Effector memory CD4-positive, alpha-beta T cell (primary cell): ENCODE data around the gene MBD1.
"Not testable (repeated sequence)": the region's sequence is repeated elsewhere in the genome, so short reads cannot be mapped to it uniquely, and the experiment has no call there.

Experiments used
- DNase-seq, 3 donors: peaks; one replicate each; pipeline ENCODE4 v3.0.0-alpha.2; 2020
- H3K27ac ChIP-seq: 2 replicates; pipeline ENCODE4 v1.7.0; 2013; ENCODE audit warnings: mild to moderate bottlenecking, low read length, moderate library complexity; ENCODE audit not compliant: insufficient read depth, poor library complexity, severe bottlenecking
- H3K27me3 ChIP-seq: replicated peaks from 2 replicates; pipeline ENCODE4 v1.7.0; 2013; ENCODE audit warnings: mild to moderate bottlenecking, low read length; ENCODE audit not compliant: insufficient read depth, control insufficient read depth, poor library complexity, severe bottlenecking
- H3K36me3 ChIP-seq: 2 replicates; pipeline ENCODE4 v1.7.0; 2013; ENCODE audit warnings: mild to moderate bottlenecking, low read length, moderate library complexity; ENCODE audit not compliant: control insufficient read depth, insufficient read depth
- H3K4me1 ChIP-seq: 2 replicates; pipeline ENCODE4 v1.7.0; 2013; ENCODE audit warnings: low read length, mild to moderate bottlenecking; ENCODE audit not compliant: control insufficient read depth, insufficient read depth, poor library complexity, severe bottlenecking
- H3K4me3 ChIP-seq: 2 replicates; pipeline ENCODE4 v1.7.0; 2013; ENCODE audit warnings: low read length, low read depth, mild to moderate bottlenecking; ENCODE audit not compliant: insufficient read depth, poor library complexity, severe bottlenecking
- H3K9me3 ChIP-seq: 2 replicates; pipeline ENCODE4 v1.7.0; 2013; ENCODE audit warnings: mild to moderate bottlenecking, low read length, moderate library complexity; ENCODE audit not compliant: control insufficient read depth

MBD1 gene

DNA sequence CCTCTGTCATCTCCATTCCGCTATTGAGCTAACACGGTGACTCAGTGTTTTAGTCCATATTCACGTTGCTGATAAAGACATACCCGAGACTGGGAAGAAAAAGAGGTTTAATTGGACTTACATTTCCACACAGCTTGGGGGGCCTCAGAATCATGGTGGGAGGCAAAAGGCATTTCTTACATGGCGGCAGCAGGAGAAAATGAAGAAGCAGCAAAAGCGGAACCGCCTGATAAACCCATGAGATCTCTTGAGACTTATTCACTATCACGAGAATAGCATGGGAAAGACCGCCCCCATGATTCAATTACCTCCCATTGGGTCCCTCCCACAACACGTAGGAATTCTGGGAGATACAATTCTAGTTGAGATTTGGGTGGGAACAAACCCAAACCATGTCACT, 28.8 kb upstream of the MBD1 start:
- no peaks in the 10 kb centered on the region for H3K9me3 ChIP-seq
- H3K27ac ChIP-seq, result no peak overlapping the region
- no peaks in the 10 kb centered on the region for H3K27me3 ChIP-seq
- H3K4me3 ChIP-seq, result no peak overlapping the region
- H3K36me3 ChIP-seq, result no peaks in the 10 kb centered on the region
- DNase-seq, result no peak
- peaks cover 7% of the 10 kb centered on the region for H3K4me1 ChIP-seq

DNA sequence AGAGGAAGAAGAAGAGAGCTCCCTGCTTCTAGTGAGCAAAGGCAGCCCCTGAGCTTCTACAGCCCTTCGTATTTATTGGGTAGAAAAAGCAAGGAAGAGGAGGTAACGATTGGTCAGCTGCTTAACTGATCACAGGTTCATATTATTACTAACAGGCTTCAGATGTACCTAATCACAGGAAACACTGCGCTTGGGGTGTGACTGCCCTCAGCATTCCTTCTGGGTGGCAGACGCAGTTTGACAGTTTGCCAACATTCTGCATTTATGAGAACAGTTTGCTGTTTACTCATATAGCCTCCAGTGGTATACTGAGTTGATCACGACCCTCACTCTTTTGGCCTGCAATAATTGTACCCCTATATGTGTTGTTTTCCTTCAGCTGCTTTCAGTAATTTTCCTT, 27.5 kb upstream of the MBD1 start:
- H3K36me3 ChIP-seq, H3K9me3 ChIP-seq, H3K27ac ChIP-seq, DNase-seq, H3K4me3 ChIP-seq, H3K27me3 ChIP-seq, H3K4me1 ChIP-seq: not testable (repeated sequence)

DNA sequence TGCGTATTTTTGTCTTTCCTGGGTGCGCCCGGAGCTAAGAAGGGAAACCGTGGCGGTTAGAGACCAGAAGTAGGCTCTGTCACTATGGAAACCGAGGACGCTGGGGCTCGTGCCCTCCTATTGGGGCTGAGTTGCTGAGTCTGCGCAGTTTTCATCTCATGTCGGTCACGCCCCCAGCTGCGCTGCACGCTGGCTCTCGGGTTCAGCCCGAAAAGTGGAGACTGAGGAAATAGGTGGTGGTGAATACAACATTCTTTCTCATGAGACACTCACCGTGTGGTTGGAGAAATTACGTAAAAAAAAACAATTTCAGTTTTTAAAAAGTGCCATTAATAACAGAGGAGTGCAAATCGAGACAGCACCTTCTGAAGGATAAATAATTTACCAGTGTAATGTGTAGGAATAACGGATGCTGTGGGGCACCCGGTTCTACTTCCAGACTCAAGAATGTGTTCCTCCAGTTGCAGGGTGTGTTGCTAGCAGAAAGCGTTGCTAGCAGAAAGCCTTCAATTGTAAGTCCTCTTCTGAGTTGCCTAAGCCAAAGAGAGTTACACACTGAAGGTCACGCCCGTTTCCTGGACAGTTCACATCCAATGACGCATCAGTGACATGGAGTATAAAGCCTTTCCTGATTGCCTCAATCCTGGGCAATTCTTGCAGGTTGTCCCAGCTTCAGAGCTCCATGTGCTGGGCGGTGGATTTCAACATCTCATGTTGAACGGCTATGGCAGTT, 26.6 kb upstream of the MBD1 start:
- Histone ChIP-seq H3K4me3 (peak overlapping the region; percentile 50), H3K27ac (no peak overlapping the region), H3K27me3 (no peaks in the 10 kb centered on the region), H3K36me3 (no peaks in the 10 kb centered on the region), H3K4me1 (peaks cover 7% of the 10 kb centered on the region), H3K9me3 (no peaks in the 10 kb centered on the region)
- DNase-seq, result peak; percentile 77 to 88 (median 78)

DNA sequence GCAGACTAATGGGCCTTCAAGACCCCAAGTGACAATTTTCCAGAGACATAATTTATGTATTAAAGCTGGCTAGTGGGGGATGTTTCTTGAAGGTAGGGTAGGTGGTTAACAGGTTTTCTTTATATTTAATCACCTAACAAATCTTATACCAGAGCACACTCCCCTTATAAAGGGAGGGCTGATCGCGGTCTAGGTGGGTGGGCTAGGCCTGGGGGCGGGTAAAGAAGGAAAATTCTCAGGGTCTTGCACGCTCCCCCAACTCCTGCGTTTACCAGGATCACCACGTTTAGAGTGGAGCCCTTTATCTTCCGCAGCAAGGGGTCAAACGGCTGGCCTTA, 26.0 kb upstream of the MBD1 start:
- H3K4me1 ChIP-seq, result peaks cover 7% of the 10 kb centered on the region
- H3K27me3 ChIP-seq, result no peaks in the 10 kb centered on the region
- no peak overlapping the region for H3K27ac ChIP-seq
- H3K9me3 ChIP-seq, result no peaks in the 10 kb centered on the region
- peak overlapping the region; percentile 50 for H3K4me3 ChIP-seq
- H3K36me3 ChIP-seq, result no peaks in the 10 kb centered on the region
- no peak for DNase-seq

DNA sequence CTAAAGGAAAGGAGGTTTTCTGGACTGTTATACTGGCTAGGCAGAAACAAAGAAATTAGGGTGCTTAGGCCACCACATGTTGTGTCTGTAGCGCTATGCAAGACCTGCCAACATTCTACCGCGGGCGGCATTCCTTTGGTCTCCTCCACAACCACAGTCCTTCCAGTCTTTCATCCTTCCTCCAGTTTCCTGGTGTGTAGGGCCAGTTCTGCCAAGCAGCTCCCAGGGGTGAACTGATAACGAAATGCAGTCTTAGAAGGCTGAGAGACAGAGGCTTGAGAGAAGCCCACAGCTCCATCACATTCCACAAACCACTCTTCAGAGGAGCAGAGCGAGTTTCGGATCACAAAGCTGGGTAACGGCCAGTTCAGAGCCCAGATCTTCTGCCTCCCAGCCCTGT, 25.6 kb upstream of the MBD1 start:
- H3K27ac ChIP-seq, result no peak overlapping the region
- H3K4me3 ChIP-seq, result no peak overlapping the region
- H3K36me3 ChIP-seq, result no peaks in the 10 kb centered on the region
- H3K4me1 ChIP-seq, result peaks cover 7% of the 10 kb centered on the region
- H3K27me3 ChIP-seq, result no peaks in the 10 kb centered on the region
- DNase-seq, result no peak
- H3K9me3 ChIP-seq, result no peaks in the 10 kb centered on the region

DNA sequence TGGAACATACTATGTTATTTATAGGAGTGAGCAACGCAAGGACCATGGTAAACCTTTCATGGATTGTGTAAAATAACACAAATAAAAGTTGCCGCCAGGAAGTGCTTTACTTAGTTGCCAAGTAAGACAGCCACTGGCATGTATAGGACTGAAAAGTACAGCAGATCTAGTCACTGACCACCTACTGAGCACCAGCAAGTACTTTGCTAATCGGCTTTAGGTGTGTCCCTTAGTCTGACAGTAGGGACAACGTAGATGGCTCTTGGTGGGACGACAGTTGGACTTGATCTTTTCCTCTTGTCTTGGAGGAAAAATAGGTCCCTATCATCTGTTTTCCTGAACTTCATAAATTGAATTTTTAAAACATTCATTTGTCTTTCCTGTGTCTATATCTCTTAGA, 19.8 kb upstream of the MBD1 start:
- DNase-seq, result no peak
- Histone ChIP-seq H3K27ac (no peak overlapping the region), H3K36me3 (no peaks in the 10 kb centered on the region)

DNA sequence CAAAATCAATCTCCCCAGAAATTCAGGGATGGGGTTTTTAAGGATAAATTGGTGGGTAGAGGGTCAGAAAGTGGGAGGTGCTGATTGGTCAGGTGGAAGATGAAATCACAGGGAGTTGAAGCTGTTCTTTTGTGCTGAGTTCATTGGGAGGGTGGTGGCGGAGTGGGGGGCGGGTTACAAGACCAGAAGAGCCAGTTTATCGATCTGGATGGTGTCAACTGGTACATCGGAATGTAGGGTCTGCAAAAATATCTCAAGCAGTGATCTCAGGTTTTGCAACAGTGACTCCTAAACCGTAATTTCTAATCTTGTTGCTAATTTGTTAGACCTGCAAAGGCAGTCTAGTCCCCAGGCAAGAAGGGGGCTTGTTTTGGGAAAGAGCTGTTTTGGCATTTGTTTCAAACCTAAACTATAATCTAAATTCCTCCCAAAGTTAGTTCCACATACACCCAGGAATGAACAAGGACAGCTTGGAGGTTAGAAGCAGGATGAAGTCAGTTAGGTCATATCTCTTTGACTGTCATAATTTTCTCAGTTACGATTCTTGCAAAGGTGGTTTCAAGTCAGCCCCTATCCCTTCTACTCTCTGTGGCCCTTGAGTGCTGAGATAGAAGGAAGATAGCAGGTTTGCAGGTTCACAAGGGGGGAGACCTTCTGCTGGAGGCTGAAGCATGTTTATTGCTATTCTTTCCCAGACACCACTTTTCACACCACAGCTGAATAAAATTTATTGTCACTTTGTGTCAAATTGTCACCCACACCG, 18.5 kb upstream of the MBD1 start:
- no peak for DNase-seq
- peaks cover 5% of the 10 kb centered on the region for H3K27me3 ChIP-seq
- no peak overlapping the region for H3K27ac ChIP-seq
- no peaks in the 10 kb centered on the region for H3K9me3 ChIP-seq
- H3K36me3 ChIP-seq, result no peaks in the 10 kb centered on the region
- peaks cover 5% of the 10 kb centered on the region for H3K4me1 ChIP-seq
- H3K4me3 ChIP-seq, result no peak overlapping the region

More for the DNA sequence above, 19.8 kb upstream of the MBD1 start:
- H3K4me3 ChIP-seq, result no peak overlapping the region
- peaks cover 5% of the 10 kb centered on the region for H3K4me1 ChIP-seq
- H3K27me3 ChIP-seq, result peaks cover 5% of the 10 kb centered on the region
- H3K9me3 ChIP-seq, result no peaks in the 10 kb centered on the region

DNA sequence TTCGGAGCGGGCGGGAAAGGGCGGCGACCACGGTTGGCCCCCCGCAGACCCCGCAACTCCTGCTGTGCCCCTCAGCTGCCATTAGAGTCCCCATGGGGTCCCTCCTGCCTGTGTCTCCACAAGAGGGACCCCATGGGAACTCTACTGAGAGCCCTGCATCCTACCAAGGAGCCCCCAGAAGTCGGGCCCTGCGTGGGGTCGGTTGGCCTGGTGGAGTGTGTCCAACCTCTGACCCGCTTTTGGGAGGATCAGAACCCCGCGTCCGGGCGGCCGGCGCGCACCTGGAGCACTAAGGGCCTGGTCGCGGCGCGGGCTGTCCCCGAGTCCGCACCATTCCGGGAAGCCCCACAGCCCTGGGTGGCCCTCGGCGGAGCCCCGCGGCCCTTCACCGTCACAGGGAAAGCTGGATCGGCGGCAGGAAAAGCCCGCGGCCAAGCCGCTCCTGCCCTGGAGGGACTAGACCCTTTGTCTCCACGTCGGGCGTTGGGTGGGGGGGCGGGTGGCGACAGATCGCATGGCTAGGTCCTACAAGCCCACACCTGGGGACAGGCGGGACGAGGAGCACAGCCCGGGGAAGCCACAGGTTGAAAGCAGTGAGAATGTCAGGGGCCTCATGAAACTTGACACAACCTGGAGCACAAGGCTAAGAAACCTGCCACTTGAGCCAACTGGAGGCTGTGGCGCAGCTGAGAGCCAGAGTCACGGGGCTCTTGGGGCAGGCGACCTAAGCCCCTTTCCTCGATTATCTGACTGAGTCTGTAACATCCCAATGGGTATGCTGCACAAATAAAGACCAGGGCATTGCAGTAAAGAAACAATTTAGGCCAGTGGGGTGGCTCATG, 17.3 kb upstream of the MBD1 start:
- peaks cover 5% of the 10 kb centered on the region for H3K27me3 ChIP-seq
- H3K27ac ChIP-seq, result no peak overlapping the region
- H3K36me3 ChIP-seq, result no peaks in the 10 kb centered on the region
- H3K4me3 ChIP-seq, result peak overlapping the region; percentile 47
- peaks cover 5% of the 10 kb centered on the region for H3K4me1 ChIP-seq
- no peaks in the 10 kb centered on the region for H3K9me3 ChIP-seq
- DNase-seq, result no peak

DNA sequence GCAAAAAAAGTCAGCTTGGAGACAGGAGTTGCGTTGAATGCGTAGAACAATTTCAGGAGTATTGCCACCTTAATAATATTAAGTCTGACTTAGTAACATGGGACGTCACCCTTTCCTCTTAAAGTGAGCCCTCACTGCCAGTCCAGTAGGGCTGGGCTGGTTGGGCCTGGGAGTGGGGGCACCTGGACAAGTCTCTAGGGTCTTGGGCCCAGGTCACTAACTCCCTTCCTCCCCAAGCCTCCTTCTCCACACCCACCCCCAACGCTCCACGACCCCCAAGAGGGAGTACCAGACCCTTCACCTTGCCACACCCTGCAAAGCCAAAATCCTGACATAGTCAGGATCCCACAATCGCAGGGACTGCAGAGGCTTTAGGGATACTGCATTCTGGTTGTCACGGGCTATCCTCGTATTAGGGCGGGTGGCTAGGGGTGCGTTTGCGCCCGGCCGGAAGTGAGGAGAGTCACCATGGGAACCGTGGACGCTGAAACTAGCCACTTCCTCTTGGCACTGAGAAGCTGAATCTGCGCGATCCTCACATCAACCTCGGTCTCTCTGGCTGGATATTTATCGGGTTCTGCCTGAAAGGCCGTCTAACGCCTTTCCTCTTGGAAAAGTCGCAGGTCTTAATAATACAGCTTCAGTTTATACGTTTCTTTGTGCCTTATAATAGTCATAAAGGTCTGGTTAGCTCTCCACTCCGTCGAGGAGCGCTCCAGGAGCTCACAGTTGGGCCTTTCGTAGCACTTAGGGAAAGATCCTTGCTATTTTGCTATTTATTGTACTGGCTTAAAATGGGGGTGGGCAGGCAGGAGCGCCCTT, 16.5 kb upstream of the MBD1 start:
- Histone ChIP-seq H3K4me1 (peaks cover 5% of the 10 kb centered on the region), H3K9me3 (no peaks in the 10 kb centered on the region), H3K27me3 (peaks cover 5% of the 10 kb centered on the region), H3K36me3 (no peaks in the 10 kb centered on the region), H3K27ac (no peak overlapping the region), H3K4me3 (peak overlapping the region; percentile 47)
- DNase-seq, result peak in 2 of 3 donors; percentile 25 to 54
